HG03159 (cell line): ENCODE data around the gene CCDC136.

Source experiments
- ATAC-seq: cut with Tn5 transposase; IDR thresholded peaks from one replicate; pipeline ENCODE4 v1.9.1; 2021; ENCODE audit warnings: mild to moderate bottlenecking, moderate library complexity; ENCODE audit not compliant: unreplicated experiment

Gene CCDC136

DNA sequence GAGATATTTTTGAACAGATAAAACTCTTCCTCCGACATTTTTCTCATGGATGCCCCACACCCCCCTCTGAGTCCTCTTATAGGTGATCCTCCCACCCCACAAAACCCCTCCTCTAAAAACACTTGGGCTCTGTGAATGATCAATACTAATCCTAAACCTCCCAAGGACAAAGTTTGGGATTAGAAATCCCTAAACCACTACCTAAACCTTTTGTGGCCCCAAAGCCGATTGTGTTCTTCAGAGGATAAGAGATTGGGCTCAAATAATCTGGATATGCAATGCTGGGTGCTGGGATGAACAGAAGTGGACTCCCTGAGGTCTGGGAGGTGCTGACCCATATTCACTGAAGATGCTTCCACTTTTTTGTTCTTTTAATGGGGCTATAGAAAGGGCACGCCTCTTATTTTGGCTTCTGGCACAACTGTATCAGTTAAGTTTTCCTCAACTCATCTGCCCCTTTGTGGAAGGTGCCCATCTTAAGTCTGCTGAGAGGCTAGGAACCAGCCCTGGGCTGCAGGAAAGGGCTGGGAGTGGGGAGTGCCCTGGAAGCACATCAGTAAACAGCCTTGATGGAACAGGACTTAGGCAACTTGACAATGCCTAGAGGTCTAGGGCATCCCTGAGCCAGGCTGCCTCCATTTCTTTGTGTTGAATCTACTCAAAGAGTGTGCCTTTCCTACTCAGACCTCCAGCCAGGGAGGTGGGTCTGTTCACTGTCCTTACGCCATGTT lies 15.9 kb upstream of the CCDC136 start, which contains the start of gene OPN1SW:
Gene OPN1SW (minus strand): TSS at position 51 of the 731 bp plus-strand sequence. CDS start 13 bp downstream, at position 38.
- no peak for ATAC-seq

GRCh38 chr7:128777156-128778123 lies 14.3 kb upstream of the CCDC136 start:
- ATAC-seq: no peak

GRCh38 chr7:128778946-128779345 lies 12.8 kb upstream of the CCDC136 start:
- no peak for ATAC-seq

DNA sequence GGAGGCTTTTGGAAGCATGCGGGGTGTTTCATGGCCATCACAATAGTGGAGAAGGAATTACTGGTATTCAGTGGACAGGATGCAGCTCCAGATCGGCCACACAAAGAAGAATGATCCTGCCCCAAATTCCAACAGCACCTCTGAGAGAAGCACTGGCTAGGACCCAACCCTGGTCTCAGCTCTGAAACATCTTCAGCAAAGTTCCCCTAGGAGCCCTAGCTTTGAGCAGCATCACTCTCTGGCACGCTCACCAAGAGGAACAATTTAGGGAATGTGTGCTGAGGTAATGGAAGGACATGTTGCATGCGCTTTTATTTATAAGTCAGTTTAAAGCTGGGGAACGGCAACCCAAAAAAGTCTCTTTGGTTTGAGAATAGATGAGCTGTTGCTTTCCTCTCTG lies 10.6 kb upstream of the CCDC136 start:
- no peak for ATAC-seq

DNA sequence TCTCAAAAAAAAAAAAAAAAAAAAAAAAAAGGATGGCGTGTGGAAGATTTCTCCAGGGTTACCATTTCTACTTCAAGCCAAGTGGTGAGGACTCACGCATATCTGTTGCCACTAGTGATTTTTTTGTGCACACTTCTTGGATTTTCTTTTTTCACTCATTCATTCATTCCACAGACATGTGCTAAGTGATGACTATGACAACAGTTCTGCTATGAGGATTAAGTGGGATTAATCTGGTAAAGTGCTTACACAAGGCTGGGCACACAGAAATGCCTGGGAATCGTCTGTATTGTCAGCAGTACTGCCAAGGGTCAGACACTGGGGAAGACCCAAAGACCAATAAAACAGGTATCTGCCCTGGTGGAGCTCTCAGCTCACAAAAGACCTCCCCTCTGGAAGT lies 9.9 kb upstream of the CCDC136 start:
- no peak for ATAC-seq

DNA sequence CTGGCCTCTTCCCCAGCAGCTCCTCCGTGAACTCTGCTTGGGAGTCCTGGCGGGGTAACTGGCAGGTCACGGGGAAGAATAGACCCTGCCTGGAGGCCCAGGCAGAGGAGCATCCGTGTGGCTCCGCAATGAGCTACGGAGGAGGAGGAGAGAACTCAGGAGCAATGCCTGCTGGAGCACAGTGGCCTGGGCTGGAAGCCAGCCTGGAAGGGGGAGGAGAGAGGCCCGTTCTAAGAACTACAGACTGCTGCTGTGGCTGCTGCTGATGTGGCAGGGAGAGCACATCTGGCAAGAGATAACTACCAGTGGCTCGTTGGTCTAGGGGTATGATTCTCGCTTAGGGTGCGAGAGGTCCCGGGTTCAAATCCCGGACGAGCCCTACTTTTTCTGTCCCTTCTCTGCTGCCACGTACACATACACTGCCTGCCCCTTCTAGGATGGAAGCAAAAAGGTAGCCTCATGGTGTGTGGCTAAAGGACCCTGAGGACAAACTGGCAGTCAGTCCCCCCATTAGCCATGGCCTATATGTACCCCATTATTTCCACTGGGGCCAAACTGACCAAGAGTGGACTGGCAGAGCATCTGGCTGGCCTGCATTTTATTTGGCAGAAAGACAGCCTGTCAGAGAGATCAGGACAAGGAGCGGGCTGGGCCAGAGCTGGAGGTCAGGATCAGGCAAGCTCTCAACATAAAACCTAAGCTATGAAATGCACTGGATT lies 8.5 kb upstream of the CCDC136 start:
- ATAC-seq: no peak

GRCh38 chr7:128785738-128786137 lies 6.0 kb upstream of the CCDC136 start:
- ATAC-seq: no peak

- no peak for ATAC-seq
These were observed 3.0 kb upstream of the CCDC136 start for GRCh38 chr7:128788446-128789412.

DNA sequence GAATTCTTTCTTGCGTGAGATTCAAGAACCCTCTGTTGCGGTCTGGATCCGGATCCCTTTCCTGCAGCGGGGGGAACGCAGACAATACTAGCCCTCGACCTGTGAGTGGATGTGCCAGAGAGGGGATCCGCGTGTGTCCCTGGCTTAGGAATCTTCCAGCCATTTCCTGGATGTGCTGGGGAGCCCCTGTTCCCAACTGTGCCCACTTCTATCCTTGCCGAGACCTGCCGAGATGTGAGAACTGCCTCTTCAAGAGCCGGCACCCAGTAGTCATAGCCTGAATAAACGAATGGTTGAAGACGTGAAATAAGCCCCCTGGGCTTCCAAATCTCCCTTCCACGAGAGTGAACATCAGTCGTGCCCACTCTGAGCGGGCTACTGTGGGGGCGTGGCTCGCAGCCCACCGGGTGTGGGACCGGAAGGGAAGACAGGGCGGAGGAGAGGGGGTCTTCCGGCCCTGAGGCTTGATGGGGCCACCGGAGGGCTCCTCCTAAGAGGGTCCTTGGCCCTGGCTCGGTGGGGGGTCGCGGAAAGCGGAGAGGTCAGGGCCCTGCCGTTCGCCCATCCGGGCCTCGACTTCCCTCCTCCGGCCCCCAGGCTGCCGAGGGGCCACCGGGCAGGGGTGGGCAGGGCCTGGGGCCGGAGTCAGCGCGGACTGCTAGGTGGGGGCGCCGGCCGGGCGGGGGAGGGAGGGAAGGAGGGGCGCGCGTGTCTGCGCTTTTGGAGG lies 1.3 kb upstream of the CCDC136 start:
- ATAC-seq: peak; percentile 15

- ATAC-seq: no peak
These were observed 182 bp downstream of the CCDC136 start for GRCh38 chr7:128791972-128792327.

DNA sequence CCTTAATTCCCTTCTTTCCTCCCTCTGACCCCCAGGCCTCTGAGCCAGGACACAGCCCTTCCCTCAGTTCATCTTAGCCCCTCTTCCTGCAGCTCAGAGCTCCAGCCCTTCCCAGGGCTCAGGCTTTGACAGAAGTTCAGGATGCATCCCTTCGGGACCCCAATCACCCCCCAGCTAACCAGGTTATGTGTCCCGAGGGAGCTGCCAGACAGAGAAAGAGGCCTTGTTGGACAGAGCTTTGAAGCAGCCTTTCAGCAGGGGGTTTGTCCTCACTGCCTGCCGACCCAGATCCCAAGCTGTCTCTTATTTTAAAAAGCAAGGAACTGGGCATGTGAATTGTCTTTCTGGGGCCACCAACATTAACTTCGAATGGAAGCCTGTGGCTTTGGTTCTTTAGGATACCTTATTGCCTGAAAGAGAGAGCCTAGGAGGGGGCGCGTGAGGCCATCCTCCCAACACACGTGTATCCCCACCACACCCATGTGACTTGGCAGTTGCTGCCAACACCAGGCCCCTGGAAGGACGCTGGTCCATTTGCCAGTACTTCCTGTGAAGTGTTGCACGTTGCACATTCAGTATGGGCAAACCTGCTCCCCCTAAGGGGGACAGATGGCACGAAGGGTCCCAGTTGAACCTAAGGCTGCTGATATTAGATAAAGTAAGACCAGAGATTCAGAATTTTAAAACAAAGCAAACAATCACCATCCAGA lies 858 bp downstream of the CCDC136 start:
- no peak for ATAC-seq

DNA sequence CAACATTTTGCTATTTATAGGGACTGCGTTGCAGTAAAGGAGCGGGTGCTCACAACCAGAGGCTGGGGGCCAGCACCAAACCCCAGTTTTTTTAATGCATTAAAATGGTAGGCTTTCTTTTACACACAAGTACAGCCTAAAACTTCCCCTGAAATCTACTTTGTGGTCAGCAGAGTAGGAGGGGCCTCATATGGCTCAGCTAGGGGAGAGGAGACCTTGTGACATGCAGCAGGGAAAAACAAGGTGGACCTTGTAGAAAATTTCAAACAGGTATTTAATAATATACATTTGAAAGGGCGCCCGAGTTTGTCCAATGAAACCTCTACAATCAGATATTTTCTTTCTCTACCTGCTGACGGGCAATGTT lies 1.4 kb downstream of the CCDC136 start:
- no peak for ATAC-seq

DNA sequence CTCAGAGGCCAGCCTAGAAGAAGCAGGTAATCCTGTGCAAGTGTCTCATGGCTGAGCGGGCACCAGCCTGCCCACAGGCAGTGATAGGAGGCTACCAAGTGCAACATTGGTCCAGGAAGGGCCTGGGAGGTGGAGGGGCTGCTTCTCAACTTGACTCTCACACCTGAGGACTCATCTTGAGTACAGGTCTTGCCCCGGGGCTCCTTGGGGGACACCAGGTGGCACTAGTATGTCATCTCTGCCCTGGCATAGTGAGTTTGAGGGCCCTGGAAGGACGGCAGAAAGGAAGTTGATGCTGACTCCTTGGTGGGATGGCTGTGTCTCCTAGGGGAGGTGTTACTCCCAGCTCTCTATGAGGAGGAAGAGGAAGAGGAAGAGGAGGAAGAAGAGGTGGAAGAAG lies 2.3 kb downstream of the CCDC136 start:
- ATAC-seq: no peak

DNA sequence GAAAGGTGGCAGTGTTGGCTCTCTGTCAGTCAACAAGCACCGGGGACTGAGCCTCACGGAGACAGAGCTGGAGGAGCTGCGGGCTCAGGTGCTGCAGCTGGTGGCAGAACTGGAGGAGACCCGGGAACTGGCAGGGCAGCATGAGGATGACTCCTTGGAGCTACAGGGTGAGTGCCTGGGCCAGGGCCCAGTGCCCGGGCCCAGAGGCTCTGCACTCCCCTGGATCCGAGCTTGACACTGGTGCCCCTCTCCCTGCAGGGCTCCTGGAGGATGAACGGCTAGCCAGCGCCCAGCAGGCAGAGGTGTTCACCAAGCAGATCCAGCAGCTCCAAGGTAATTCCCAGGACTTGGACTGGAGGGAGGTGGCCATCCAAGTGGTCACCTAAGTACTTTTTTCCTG lies 2.7 kb downstream of the CCDC136 start:
- no peak for ATAC-seq

GRCh38 chr7:128795129-128795528 lies 3.4 kb downstream of the CCDC136 start:
- no peak for ATAC-seq

DNA sequence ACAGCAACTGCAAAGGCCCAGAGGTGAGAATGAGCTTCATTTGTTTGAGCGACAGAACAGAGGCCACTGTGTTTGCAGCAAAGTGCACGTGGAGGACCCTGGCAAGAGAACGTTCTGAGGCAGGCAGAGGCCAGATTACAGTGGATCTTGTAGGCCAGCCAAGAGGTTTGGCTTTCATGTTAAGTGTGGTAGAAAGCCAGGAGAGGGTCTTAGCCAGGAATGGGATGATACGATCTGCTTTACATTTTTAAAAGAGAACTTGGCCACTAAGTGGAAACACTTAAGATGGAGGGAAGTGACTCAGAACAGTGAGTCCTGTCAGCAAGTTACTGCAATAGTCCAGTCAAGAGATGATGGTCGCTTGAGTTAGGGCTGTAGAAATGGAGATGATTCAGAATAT lies 4.6 kb downstream of the CCDC136 start:
- ATAC-seq: no peak

DNA sequence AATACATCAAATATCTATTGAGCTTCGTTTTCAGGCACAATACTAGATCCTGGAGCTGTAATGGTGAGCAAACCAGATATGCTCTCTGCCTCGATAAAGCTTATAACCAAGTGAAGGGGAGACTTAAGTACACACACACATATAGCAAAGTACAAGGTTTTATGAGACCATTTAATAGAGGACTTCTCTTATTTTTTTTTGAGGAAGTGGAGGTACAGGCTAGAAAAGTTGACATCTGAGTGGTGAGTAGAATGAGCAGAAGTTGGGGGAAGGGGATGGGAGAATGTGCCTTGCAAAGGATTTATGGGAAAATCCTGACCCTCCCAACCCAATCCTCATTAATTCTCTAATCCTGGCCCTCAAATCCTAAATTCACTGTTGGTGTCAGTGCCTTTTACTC lies 7.7 kb downstream of the CCDC136 start:
- no peak for ATAC-seq

- no peak for ATAC-seq
These were observed 8.8 kb downstream of the CCDC136 start for GRCh38 chr7:128800567-128800966.

DNA sequence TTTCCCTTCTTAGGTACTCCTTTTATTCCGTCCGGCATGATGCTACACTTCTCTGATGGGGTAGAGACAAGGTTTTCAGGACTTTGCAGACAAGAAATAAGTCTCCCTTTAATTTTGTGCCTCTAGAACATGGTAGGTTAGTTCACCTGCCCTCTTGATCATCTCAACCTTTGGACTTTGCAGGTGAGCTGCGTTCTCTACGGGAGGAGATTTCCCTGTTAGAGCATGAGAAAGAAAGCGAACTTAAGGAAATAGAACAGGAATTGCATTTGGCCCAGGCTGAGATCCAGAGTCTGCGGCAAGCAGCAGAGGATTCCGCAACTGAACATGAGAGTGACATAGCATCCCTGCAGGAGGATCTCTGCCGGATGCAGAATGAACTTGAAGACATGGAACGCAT lies 9.2 kb downstream of the CCDC136 start:
- no peak for ATAC-seq
